NOMO-1 treated with DMSO at 0.1 percent for 48 hours (cell line): ENCODE measurements around the gene ADGRG6.
"Not testable (repeated sequence)": the region's sequence is repeated elsewhere in the genome, so short reads cannot be mapped to it uniquely, and the experiment has no call there.

Experiments used
- DNase-seq: peaks from one replicate; lab custom pipeline; 2025; ENCODE audit not compliant: unreplicated experiment; lab: John Stamatoyannopoulos, UW

Gene ADGRG6

DNA sequence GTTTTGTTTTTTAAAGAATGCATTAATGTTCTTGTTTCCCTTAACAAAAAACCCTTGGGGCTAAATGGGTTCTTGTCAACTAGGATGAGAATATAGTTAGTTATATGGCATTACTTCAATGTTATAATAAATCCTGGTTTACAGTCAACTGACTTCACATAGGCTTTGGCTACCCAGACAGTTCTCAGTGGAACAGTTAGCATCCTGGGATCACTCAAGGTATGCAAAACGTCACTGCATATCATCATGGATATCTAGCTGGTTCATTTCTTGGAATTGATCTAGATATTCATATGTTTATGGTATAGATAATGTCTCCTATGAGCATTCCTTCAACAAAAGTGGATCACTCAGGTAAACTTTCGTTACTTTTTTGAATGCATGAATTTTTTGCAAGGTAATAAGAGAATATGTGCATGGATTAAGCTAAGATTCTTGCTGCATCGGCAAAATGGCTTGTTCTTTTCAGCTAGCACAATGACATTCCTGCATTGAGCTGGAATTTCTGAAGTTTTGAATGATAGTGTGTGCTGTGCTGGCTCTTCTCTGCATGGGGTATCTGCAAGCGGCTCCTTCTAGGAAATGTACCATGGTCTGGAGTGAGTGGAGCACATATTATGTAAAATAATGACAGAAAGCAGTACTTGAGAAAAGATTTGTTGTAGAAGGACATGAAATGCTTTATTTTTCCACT lies 138.9 kb downstream of the ADGRG6 start:
- no peak for DNase-seq

- no peak for DNase-seq
Observed at GRCh38 chr6:142441716-142442115, 139.9 kb downstream of the ADGRG6 start.

GRCh38 chr6:142443102-142443501 lies 141.3 kb downstream of the ADGRG6 start:
- no peak for DNase-seq

GRCh38 chr6:142443532-142443931 lies 141.7 kb downstream of the ADGRG6 start:
- DNase-seq, result no peak

DNA sequence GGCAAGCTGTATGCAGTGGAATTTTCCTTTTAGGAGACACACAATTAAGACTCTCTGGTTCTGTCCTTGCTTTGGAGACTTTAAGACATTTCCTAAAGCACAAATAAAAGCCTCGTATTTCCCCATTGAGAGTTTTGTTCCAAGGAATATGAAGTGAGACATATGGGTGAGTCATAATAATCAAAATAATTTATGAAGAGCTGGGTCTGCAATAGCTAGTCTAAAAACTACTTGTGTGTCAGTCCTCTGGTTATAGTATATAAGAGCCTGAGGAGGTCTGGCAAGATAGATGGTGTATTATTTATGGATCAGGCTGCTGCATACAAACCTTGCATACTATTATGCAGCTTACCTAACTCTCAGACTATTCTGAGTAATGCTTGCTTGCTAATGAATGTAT lies 142.6 kb downstream of the ADGRG6 start:
- no peak for DNase-seq

- no peak for DNase-seq
Observed at GRCh38 chr6:142444881-142445301, 143.1 kb downstream of the ADGRG6 start.

- DNase-seq, result no peak
Observed at GRCh38 chr6:142446168-142446567, 144.4 kb downstream of the ADGRG6 start.

DNA sequence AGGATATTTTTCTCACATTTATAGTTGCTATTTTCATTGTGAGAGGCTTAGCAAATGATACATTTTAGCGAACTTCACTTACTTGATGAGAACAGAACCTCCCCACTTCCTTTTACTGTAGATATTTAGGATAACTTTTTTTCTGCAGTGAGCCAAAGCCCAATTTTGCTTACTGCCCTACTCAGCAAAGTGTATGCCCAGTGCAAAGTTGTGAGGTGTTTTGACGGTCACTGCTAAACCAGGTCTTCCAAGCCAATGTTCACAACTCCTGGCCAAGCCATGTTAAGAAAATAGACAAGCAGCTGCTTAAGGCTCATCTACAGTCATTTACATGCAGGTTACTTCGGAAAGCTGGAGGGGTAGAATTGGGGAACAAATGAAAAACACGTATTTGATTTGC lies 144.8 kb downstream of the ADGRG6 start:
- DNase-seq, result no peak

GRCh38 chr6:142448091-142448729 lies 146.4 kb downstream of the ADGRG6 start:
- DNase-seq, result no peak

DNA sequence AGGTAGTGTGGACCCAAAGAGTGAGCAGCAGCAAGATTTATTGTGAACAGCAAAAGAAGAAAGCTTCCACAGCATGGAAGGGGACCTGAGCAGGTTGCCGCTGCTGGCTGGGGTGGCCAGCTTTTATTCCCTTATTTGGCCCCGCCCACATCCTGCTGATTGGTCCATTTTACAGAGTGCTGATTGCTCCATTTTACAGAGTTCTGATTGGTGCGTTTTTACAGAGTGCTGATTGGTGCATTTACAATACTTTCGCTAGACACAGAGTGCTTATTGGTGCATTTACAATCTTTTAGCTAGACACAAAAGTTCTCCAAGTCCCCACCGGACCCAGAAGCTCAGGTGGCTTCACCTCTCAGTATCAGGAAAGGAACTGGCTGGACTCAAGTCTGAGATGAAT lies 149.0 kb downstream of the ADGRG6 start:
- DNase-seq, result not testable (repeated sequence)

DNA sequence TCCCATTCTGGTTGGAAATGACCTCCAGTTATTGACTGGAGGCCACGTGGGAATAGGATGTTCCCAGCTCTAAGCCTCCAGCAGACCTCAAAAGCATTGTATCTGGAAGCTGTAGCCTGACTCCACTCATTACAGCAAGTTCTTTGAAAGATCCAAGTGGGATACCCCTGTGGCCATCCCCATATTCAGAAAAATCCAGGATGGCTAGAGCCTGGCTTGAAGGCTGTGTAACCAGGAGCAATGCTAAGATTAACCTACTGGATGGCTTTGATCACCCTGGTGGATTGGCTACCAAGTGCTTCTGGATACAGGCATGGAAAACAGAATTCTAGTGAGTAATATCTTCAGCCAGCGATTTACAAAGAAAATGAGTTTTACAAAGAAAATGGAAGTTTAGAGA lies 151.2 kb downstream of the ADGRG6 start:
- no peak for DNase-seq

GRCh38 chr6:142454196-142454595 lies 152.4 kb downstream of the ADGRG6 start:
- DNase-seq, result not testable (repeated sequence)

DNA sequence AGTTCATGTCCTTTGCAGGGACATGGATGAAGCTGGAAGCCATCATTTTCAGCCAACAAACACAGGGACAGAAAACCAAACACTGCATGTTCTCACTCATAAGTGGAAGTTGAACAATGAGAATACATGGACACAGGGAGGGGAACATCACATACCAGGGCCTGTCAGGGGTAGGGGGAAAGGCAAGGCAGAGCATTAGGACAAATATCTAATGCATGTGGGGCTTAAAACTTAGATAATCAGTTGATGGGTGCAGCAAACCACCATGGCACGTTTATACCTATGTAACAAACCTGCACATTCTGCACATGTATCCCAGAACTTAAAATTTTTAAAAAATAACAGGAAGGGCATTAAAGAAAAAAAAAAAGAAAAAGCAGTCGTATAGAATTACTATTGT lies 153.0 kb downstream of the ADGRG6 start:
- DNase-seq, result not testable (repeated sequence)

DNA sequence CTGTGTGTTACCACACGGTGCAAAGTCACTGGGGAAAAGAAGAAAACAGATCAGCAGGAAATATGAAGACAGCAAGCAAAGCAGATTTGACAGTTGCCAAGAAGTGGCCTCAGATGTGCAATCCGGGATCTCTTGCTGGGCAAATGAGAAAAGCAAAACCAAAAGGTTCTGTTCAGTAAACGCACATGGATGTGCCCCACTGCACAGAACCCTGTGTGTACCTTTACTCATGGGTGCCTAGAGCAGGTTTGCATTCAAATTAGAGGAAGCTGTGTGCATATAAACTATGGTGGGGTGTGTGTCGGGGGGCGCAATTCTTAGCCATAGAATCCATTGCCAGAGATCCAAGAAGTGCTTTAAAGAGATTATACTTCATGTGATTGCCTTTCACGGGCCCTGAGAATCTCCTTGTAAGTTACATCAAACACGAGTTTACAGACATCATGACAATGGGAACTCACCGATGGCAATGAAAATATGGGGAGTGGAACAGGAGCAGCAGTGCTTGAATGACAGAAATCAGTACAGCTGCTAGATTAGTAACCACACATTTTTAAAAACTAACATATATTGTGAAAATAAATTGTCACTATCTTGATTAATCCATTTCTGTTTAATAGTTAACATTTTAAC lies 154.3 kb downstream of the ADGRG6 start:
- no peak for DNase-seq

DNA sequence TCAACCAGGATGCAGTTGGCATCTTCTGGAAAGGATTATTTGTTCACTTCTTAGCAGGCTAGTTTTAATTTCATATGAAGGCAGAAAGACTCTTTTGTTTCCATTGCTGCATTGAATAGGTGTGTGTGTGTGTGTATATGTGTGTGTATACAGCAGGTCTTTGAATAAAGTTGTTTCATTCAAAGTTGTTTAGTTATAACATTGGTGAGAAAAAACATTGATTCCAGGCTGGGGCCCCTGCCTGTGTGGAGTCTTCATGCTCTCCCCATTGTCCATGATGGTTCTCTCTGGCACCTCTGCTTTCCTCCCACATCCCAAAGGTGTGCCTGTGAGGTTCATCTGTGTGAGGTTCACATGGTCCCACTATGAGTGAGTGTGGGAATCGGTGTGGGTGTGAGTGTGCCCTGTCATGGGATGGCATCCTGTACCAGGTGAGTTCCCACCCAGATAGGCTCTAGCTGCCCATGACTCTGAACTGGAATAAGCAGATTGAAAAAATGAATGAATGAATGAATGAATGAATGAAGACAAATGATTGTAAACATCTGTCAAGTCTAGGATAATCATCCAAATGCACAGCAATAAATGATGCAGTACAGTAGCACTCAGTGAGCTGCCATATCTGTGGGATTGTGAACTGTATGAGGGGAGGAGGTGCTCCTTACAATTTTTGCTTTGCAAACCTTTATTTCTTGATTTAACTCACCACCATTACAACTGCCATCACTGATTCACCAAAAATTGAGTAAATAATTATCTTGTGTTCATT lies 156.0 kb downstream of the ADGRG6 start:
- DNase-seq, result no peak

DNA sequence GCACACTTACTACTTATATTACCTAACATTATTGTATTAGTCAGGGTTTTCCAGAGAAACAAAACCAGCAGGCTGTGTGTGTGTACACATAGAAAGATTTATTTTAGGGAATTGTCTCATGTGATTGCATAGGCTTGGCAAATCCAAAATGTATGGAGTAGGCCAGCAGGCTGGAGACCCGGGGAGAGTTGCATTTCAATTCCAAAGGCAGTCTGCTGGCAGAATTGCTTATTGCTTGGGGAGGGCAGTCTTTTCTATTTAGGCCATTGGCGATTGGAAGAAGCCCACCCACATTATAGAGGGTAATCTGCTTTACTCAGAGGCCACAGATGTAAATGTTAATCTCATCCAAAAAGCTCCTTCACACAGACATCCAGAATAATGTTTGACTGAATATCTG lies 157.0 kb downstream of the ADGRG6 start:
- no peak for DNase-seq

GRCh38 chr6:142459271-142459670 lies 157.5 kb downstream of the ADGRG6 start:
- DNase-seq, result no peak

- no peak for DNase-seq
Observed at GRCh38 chr6:142462260-142462659, 160.5 kb downstream of the ADGRG6 start.

- no peak for DNase-seq
Observed at GRCh38 chr6:142463988-142464387, 162.2 kb downstream of the ADGRG6 start.

GRCh38 chr6:142469220-142469619 lies 167.4 kb downstream of the ADGRG6 start:
- no peak for DNase-seq

- DNase-seq, result no peak
Observed at GRCh38 chr6:142470421-142470820, 168.6 kb downstream of the ADGRG6 start.
